ENCODE measurements around the gene DSG3. TPM values are rescaled to one million over a fixed set of nuclear protein-coding genes. Genes with fewer than 3 reads are reported as not detected.
"Not testable (repeated sequence)": the region's sequence is repeated elsewhere in the genome, so short reads cannot be mapped to it uniquely, and the experiment has no call there.

DSG3 gene
- total RNA-seq, 1 donor from 2014 or later, result not detected

- DNase-seq (ENCODE audit: low read depth in 2 of 2), result no peak
These were observed 43.3 kb downstream of the DSG3 start for GRCh38 chr18:31490833-31491232.

- DNase-seq (ENCODE audit: low read depth in 2 of 2), result no peak
These were observed 44.0 kb downstream of the DSG3 start for GRCh38 chr18:31491586-31491985.

DNA sequence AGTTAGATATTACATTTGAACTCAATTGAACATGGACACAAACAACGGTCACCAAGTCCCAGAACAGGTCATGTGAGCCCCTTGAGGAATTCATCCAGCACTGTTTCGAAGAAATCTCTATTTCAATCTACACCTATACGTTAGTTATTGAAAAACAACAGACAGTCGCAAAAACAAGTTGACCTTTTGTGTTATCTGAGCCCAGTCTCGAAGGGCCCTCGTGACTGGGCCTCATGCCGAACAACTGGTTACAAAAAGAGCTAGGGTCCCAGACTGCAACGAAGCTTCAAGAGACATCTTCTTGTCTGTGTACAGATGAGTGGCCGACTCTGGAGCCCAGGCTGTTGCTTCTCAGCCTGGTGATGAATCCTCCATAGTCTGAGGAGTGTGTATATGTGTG lies 45.1 kb downstream of the DSG3 start:
- DNase-seq (ENCODE audit: low read depth in 2 of 2), result no peak

GRCh38 chr18:31493171-31493570 lies 45.6 kb downstream of the DSG3 start:
- no peak for DNase-seq (ENCODE audit: low read depth in 2 of 2)

DNA sequence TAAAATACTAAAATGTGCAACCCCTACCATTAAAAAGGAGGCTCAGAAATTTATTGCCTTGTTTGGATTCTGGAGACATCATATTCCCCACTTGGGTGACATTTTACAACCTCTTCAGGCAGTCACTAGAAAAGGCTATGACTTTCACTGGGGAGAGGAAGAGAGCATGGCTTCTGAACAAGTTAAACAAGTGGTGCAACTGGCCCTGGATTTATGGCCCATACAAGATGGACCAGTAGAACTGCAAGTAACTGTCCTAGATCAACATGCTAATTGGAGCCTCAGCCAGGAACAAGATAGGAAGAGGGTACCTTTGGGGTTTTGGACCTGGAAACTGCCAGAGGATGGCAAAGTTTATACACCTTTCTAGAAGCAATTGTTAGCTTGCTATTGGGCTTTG lies 46.4 kb downstream of the DSG3 start:
- no peak for DNase-seq (ENCODE audit: low read depth in 2 of 2)

GRCh38 chr18:31494705-31495244 lies 47.2 kb downstream of the DSG3 start:
- not testable (repeated sequence) for DNase-seq (ENCODE audit: low read depth in 2 of 2)

DNA sequence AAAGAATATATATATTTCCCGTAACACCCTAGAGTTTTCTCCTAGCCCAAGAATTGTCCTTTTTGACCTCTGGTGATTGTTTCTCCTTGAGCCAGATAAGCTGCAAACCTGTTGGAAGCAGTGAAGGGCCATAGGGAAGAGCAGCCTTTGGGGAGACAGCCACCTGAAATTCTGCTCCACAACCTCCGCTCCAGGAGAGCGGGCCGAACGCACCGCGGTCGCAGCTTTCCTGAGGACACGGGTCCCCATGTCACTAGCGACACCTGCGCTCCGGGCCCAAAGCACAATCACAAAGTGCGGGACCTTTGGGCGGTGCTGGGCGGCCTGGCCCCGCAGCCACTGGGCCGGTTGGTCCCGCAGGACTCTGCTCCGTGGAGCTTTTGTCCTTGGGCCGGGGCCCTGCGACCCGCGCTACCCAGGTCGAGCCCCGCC lies 49.9 kb downstream of the DSG3 start:
- no peak for DNase-seq (ENCODE audit: low read depth in 2 of 2)

- peak in 1 of 2 donors; percentile 39 for DNase-seq (ENCODE audit: low read depth in 2 of 2)
These were observed 50.5 kb downstream of the DSG3 start, which contains the start of gene DSG2 for GRCh38 chr18:31497836-31498573. Gene DSG2 (plus strand): TSS chr18:31498177. CDS start chr18:31498252, 75 bp downstream.

- no peak for DNase-seq (ENCODE audit: low read depth in 2 of 2)
These were observed 51.3 kb downstream of the DSG3 start for GRCh38 chr18:31498574-31499524.

- no peak for DNase-seq (ENCODE audit: low read depth in 2 of 2)
These were observed 52.6 kb downstream of the DSG3 start for GRCh38 chr18:31500051-31500688.

GRCh38 chr18:31503011-31503410 lies 55.5 kb downstream of the DSG3 start:
- DNase-seq (ENCODE audit: low read depth in 2 of 2), result no peak

- DNase-seq (ENCODE audit: low read depth in 2 of 2), result no peak
These were observed 57.1 kb downstream of the DSG3 start for GRCh38 chr18:31504455-31505147.

DNA sequence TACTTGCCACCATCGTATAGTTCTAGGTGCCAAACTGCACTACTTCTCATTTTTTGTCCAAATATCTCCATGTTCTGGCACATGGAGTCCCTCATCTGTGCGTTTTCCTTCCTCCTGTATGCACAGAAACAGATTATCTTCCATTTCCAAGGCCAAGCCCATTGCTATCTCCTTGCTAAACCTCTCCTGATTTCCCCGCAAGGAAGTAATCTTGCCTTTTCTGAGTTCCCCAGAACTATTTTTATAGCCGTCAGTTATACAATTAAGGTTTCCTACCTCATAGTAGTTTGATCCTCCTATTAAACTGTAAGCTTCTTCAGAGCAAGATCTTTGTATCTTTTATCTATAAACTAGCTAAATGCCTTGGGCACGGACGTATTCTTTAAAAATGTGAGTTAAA lies 57.6 kb downstream of the DSG3 start:
- DNase-seq (ENCODE audit: low read depth in 2 of 2), result no peak

GRCh38 chr18:31506024-31506742 lies 58.6 kb downstream of the DSG3 start:
- peak in 1 of 2 donors; percentile 72 for DNase-seq (ENCODE audit: low read depth in 2 of 2)

DNA sequence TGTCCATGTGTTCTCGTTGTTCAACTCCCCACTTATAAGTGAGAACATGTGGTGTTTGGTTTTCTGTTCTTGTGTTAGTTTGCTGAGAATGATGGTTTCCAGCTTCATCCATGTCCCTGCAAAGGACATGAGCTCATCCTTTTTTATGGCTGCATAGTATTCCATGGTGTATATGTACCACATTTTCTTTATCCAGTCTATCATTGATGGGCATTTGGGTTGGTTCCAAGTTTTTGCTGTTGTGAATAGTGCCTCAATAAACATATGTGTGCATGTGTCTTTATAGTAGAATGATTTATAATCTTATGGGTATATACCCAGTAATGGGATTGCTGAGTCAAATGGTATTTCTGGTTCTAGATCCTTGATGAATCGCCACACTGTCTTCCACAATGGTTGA lies 59.6 kb downstream of the DSG3 start:
- DNase-seq (ENCODE audit: low read depth in 2 of 2), result not testable (repeated sequence)

DNA sequence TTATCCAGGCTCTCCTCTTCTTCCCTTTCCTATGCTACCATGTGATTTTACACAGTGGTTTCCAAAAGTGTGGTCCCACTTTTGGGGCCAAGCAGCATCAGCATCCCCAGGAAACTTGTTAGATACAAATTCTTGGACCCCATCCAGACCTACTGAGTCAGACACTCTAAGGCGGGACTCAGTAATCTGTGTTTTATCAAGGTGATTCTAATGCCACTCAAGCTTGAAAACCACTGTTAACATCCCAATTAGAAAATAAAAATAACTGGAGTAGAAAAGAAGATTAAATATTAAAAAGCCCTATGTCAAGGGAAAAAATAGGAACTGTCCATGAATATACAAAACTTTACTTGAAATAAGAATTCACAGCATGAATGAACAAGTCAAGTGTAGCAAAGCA lies 61.2 kb downstream of the DSG3 start:
- no peak for DNase-seq (ENCODE audit: low read depth in 2 of 2)

- DNase-seq (ENCODE audit: low read depth in 2 of 2), result peak in 1 of 2 donors; percentile 48
These were observed 62.0 kb downstream of the DSG3 start for GRCh38 chr18:31509571-31509970.

DNA sequence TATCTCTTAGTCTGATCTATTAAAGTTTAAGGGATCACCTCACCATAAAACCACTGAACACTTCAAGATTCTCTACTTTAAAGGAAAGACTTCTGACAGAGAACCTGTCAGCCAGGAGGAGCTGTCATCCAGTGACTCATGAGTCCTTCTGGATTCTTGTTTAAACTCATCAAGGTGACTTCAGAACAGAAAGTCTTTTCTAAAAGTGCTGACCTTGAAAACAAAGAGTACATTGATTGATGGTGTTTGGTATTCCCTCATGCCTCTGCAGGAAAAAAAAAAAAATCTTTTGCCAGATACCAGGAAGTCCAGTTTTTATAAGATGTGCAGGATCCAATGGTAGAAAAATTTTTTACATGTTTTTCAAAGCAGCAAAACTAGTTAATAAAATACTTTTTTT lies 62.8 kb downstream of the DSG3 start:
- no peak for DNase-seq (ENCODE audit: low read depth in 2 of 2)

DNA sequence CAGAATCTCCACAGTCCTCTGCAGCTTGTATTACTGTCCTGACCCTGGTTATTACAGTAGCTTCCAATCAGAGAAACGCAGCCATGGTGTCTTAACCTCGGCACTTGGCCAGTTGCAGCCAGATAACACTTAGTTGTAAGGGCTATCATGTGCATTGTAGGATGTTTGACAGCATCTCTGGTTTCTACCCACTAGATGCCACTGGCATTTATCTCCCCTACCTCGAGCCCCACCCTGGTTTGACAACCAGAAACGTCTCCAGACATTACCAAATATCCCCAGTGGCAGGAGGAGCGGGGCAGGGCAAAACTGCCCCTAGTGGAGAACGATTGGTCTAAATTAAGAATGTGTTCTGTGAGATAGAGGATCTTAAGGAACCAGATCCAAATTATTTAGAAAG lies 63.6 kb downstream of the DSG3 start:
- DNase-seq (ENCODE audit: low read depth in 2 of 2), result no peak

DNA sequence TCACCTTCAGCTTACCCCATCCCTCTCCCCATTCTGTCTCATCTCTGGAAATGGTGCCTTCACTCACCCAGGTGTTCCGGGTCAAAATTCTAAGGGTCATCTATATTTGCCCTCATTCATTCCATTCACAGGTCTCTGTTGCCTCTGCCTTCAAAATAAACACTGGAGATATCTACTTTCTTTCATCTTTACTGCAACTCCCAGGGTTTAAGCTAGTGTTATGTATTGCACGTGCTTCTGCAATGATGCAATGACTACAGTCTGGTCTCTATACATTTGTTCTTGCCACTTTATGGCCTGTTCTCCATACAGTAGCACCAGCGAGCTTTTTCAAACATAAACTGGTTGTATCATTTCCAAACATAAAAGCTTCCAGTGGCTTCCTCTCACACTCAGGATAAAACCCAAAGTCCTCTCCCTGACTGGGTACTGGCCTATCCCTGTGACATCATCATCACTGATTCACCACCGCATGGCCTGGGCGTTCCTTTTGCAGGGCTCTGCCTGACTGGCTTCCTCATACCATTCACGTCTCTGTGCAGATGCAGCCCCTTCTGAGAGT lies 64.7 kb downstream of the DSG3 start:
- DNase-seq (ENCODE audit: low read depth in 2 of 2), result peak in 1 of 2 donors; percentile 20

Data from lung microvascular endothelial cell (primary cell).